ENCODE results near the gene SPPL3.

The SPPL3 gene

DNA sequence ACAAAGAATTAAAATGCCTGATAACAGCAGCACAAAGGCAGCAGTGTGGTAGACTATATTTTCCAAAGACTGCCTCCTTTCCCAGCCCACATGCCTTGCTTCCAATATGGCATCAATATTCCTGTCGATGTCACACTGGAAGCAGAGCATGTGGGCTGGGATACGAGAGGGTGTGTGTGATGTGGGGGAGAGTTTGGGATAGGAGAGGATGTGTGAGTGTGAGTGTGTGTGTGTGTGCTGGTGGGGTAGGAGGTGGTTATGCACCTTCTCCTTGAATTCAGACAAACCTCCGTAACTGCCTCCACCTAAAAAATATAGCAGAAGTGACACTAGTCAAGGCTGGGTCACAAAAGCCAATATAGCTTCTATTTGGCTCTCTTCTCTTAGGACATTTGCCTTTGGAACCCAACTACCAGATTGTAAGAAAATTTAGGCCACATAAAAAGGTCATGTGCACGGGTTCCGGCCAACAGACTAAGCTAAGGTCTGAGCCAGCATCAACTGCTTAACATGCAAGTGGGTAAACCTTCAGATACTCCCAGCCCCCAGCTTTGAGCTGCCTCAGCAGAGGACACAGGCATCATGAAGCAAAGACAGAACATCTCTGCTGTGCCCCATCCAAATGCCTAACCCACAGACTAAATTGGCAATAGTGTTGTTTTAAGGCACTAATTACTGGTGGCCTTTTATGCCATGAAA lies 29.5 kb downstream of the SPPL3 start:
- DNase-seq (ENCODE audit: low read depth in 2 of 2) = no peak

DNA sequence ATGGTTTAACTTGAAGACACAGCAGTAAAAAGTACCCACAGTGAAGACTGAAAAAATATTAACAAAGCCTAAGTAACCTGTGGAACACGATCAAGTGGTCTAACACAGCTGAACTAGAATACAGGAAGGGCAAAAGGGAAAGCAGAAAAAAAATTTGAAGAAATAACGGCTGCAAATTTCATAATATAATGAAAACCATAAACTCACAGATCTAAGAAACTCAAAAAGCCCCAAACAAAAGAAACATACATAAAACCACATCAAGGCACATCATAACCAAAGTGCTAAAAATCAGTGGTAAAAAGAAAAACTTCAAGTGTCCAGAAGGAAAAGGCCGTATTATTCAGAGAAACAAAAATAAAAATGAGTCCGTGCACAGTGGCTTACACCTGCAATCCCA lies 30.9 kb downstream of the SPPL3 start:
- DNase-seq (ENCODE audit: low read depth in 2 of 2) = no peak

DNA sequence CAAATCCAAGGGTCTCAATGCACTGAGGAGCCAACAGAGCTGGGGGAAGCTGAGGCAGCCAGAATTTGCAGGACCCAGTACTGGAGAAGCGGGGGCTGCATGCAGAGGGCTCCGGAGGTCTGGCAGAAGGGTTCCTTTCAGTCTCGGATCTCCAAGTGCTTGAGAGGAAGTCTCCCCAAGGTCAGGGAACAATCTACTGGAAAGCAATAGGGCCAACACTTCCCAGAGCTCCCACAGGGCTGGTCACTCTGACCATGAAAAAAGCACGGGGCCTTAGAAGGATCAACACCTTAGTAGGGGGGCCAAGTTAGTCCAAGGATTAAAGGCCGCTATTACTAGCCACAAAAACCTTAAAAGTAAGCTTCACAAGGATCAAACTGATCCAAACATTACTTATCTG lies 31.7 kb downstream of the SPPL3 start:
- DNase-seq (ENCODE audit: low read depth in 2 of 2) = no peak

DNA sequence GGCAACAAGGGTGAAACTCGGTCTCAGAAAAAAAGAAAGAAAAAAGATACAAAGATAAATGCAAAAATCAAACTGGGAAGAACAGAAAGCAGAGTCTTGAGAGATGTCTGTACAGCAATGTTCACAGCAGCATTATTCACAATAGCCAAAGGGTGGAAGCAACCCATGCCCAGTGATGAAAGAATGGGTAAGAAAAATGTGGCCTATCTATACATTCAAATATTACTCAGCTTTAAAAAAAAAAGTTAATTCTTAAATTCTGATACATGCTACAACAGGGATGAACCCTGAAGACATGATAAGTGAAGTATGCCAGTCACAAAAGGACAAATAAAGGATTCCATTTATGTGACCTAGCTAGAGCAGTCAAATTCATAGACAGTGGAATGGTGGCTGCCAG lies 33.7 kb downstream of the SPPL3 start:
- DNase-seq (ENCODE audit: low read depth in 2 of 2) = no peak

DNA sequence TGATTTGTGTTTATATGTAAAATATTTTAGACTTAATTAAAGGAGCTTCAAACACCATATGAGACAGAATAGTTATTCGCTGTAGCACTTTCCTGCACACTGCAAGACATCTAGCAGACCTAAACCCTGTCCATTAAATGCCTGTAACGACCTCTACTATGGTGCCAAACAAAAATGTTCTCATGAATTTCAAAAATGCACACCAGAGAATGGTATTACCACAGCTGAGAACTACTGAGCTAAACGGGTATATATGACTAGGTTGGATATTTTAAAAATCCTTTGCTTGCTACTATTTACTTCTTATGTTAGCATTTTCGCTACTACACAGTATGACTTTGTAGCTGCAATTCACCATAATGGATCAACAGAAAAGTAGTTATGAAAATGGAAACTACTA lies 34.8 kb downstream of the SPPL3 start:
- DNase-seq (ENCODE audit: low read depth in 2 of 2) = no peak

DNA sequence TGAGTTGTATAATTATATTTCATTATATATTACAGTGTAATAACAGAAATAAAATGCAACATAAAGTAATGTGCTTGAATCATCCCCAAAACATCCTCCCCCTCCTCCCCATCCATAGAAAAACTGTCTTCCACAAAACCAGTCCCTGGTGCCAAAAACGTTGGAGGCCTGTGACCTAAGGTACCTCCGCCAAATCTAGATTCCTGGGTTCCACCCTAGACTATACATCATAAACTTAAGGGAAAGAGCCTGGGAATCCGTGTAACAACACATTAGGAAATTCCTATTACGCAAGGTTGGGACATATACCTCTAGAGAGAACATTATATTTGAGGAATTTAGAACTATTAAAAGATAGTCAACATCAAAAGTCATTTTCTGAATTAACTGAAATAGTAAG lies 38.0 kb downstream of the SPPL3 start:
- no peak for DNase-seq (ENCODE audit: low read depth in 2 of 2)

DNA sequence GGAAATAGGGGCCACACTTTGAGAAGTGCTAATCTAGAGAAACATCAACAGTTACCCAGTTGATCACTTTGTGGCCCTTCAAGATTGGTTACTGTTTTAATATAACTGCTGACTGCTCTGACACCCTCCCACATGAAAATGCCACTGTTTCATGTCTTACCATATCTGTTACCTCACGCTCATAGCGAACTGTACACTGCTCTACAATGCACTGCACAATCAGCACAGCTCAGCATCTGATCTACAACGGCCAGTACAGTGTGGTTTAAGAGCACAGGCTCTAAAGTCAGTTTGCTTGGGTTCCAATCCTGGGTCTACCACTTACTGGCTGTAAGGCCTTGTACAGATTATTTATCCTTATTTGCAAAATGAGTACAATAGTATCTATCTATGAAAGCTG lies 39.1 kb downstream of the SPPL3 start:
- DNase-seq (ENCODE audit: low read depth in 2 of 2) = no peak

DNA sequence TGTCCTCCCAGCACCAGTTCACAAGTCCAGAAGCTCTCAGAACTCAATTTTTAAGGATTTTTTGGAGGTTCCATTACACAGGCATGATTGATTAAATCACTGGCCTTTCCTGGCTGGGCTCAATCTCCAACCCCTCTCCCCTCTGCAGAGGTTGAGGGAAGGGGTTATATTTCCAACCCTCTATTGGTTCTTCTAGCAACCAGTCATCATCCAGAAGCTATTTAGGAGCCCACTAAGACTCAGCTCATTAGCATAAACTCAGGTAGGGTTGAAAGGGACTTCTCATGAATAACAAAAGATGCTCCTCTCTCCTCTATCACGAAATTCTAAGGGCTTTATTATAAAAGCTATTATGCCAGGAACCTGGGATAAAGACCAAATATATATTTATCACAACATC lies 41.5 kb downstream of the SPPL3 start:
- DNase-seq (ENCODE audit: low read depth in 2 of 2) = no peak

DNA sequence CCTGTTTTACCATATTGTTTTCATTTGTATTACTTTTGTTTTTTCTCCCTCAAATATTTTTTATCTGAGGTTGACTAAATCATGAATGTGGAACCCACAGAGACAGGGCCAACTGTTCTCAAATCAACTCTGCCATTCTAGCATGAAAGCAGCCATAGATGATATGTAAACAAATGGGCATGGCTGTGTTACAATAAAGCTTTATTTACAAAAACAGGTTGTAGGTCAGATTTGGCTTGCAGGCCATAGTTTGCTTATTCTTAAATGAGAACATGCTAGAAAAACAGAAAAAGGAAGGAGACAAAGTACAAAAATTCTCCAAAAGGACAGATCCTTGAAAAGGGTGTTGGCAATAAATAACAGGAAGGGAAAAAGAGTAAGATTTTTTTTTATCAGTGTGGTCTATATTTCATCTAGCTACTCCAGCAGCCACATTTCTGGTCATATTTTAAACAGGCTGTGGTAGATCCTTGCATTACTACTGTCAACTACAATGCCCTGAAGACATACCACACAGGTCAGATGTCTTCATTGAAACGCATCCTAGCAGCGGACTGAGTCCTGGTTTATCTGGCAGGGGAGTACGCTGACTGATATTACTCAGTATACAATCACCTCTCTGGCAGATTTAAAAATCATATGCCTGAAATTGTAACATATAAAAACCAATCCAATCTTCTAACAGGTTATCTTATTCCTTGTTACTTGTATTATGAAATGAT lies 42.9 kb downstream of the SPPL3 start:
- DNase-seq (ENCODE audit: low read depth in 2 of 2) = no peak

DNA sequence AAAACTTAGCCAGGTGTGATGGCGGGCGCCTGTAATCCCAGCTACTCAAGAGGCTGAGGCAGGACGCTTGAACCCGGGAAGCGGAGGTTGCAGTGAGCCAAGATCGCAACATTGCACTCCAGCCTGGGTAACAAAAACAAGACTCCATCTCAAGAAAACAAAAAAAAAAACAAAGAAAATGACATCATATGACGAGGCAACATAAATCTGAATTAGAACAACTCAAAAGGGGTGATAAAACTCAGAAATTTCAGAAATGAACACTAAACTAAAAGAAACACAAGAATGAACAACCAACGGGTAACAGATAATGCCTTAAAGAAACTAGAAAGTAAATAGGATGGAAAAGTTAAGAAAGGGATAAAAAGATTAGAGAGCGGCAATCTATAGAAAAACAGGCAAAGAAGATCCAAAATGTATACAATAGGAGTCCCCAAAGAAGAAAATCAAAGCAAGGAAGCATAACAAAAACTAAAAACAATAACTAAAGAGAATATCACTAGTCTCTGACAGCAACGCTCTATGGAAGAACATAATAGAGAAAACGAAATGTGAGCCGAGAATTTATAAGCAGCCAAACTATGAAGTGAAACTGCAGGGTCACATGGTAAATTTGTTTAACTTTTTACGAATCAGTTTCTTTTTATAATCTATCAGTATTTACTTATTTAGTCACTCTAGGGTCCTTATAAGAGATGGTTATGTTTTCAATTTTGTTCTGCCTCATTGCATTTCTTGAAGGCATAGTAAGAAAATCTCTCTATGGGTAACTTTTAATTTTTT lies 45.7 kb downstream of the SPPL3 start:
- no peak for DNase-seq (ENCODE audit: low read depth in 2 of 2)

DNA sequence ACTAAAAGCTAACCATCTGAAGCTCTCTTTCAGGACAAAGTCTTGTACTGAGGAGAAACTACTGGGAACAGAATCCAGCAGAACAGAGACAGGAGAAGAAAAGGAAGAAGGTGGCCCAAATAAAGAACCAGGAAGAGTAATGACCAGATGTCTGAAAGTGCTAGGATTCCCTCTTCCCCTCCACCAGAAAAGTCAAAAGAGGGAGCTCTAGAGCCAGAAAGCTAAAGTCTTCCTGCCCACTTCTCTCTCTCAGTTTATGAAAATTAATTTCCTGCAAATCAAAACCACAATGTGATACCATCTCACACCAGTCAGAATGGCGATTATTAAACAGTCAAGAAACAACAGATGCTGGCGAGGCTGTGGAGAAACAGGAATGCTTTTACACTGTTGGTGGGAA lies 47.2 kb downstream of the SPPL3 start:
- no peak for DNase-seq (ENCODE audit: low read depth in 2 of 2)

DNA sequence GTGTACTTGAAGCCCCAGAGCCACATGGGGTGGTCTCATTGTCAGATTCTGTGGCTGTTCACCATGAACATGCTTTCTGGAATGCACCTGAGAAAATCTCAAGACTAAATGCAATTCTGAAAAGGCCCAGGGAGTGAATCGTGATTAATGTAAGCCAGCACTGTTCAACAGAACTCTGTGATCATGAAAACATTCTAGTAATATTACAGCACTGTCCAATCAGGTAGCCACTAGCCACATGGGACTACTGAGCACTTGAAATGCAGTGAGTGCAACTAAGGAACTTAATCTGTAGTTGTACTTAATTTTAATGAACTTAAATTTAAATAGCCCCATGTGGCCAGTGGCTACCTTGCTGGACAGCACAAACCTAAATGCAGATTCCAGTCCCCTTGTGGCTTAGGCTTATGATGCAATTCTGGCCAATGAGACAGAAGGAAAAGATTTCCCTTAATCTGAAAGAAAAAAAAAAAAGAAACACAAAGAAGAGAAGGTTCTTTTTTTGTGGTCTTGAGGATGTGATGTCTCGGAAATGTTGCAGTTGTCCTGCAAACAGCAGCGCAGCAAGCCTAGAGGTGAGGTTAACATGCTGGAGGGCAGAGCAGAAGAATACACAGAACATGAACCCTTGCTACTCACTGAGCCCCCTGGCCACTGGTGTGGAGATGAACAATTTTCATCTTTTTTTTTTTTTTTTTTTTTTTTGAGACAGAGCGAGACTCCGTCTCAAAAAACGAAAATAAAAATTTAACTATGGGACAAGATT lies 48.2 kb downstream of the SPPL3 start:
- no peak for DNase-seq (ENCODE audit: low read depth in 2 of 2)

DNA sequence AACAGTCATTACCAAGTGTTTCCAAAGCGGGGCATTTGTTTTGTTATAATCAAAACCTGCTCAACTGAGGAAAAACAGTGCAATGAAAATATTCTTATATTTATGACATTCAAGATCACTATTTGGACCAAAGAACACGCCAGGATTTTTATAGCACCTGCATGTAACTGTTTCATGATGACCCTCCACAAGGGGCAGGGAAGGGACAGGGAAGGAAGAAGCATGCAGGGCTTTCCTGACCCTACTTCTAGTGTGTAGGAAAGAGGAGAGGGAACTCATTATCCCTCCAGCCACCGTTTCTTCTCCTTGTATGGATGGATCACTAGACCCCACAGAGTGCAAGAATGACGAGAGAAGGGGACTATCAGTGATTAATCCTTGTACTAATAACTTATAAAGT lies 49.4 kb downstream of the SPPL3 start:
- DNase-seq (ENCODE audit: low read depth in 2 of 2) = no peak

DNA sequence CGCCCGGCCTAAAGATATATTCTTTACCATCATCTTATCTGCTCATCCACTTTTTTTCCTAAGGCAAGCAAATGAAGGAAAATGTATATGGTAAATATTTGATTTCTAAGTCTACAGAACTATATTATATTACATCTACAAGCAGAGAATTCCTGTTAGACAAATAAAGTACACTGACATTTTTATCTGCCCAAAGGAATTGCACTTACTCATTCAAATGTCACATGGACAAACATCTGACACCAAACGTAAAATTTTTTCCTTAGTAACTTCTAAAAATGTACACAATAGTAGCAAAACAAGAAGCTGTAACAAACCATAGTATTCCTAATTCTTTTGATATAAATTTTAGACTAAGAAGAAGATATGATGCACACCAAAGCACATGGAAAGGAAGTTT lies 51.0 kb downstream of the SPPL3 start:
- DNase-seq (ENCODE audit: low read depth in 2 of 2) = no peak

DNA sequence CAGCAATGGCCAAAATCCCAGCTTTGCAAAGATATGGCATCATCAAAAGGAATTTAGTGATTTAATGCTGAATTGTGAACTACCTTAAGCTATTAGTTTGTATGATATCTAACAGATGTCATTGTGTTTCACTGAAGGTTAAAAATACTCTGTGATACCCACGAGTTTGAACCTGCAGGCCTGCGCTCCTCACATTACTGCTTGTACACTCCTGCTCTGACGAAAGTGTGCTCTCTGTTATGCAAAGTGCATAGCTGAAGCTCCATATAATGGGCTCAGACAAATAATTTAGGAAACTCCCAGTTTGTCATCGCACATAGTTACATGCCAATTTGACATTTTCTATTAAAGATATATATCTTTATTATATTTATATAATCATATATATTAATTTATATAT lies 52.2 kb downstream of the SPPL3 start:
- no peak for DNase-seq (ENCODE audit: low read depth in 2 of 2)

DNA sequence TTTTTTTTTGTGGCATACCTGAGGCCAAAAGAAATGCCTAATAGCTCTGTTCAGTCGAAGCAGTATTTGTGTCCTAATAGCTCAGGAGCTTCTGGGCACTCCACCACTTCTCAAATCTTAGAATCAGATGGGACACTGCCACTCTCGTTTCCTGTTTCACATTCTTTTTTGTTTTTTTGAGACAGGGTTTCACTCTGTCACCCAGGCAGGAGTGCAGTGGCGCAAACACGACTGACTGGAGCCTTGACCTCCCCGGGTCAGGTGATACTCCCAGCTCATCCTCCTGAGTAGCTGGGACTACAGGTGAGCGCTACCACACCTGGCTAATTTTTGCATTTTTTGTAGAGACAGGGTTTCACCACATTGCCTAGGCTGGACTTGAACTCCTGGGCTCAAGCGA lies 52.7 kb downstream of the SPPL3 start:
- no peak for DNase-seq (ENCODE audit: low read depth in 2 of 2)

DNA sequence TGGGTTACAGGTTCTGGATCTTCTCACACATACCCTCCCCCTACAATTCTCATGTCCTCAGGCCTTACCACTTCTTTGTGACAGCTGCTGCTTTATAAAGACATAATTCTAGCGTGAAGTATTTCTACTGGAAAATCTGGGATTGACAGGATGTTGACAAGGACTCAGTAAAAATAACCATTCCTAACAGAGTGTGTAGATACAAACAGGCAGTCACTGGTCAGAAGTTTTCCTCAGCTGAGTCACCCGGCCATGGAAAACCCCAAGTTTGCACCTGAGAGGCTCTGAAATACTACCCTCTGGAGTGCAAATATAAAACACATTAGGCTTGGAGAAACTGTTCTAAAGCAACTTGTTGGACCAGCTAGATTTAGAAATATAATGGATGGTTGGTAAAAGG lies 54.4 kb downstream of the SPPL3 start:
- DNase-seq (ENCODE audit: low read depth in 2 of 2) = no peak

DNA sequence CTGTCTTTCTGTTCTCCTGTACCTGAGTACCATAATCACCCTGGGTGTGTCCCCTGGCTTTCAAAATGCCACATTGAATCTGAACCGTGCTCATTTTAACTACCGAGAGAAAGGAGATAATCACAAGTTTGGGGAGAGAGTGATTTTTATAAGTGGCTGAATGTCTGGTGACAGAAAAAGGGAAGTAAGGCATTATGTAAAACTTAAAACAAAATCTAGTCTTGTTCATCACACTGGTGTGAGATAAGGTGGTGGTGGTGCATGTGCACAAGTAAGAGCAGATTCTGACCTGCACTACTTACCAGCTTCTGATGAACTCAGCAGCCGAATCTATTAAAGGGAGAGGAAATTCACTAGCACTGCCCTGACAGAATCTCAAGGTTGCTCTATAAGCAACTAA lies 56.3 kb downstream of the SPPL3 start:
- DNase-seq (ENCODE audit: low read depth in 2 of 2) = no peak

DNA sequence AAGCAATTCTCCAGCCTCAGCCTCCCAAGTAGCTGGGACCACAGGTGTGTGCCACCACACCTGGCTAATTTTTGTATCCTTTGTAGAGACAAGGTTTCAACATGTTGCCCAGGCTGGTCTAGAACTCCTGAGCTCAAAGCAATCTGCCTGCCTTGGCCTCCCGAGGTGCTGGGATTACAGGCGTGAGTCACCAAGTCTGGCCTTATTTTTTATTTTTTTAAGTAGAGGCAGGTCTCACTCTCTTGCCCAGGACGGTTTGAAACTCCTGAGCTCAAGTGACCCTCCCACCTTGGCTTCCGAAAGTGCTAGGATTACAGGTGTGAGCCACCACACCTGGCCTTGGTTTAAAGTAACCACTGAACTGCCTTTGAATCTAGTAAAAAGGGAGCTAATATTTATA lies 56.8 kb downstream of the SPPL3 start:
- DNase-seq (ENCODE audit: low read depth in 2 of 2) = no peak

DNA sequence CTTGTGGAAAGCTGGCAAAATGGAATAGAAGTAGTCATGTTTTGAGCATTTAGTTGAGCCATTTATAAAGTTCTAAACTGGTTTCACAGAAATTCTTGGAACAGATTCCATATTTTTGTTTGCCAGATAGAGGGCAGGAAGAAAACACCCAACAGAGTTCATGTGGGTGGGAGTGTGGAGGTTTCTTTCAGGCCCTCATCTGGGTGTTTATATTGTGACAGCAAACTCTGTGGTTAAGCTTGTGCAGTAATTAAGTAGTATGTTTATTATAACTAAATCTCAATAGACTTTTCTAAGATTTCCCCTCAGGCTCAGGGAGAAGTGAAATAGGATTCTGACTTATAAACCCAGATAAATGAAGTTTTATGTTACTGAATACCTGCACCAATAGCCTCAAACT lies 57.4 kb downstream of the SPPL3 start:
- no peak for DNase-seq (ENCODE audit: low read depth in 2 of 2)

DNA sequence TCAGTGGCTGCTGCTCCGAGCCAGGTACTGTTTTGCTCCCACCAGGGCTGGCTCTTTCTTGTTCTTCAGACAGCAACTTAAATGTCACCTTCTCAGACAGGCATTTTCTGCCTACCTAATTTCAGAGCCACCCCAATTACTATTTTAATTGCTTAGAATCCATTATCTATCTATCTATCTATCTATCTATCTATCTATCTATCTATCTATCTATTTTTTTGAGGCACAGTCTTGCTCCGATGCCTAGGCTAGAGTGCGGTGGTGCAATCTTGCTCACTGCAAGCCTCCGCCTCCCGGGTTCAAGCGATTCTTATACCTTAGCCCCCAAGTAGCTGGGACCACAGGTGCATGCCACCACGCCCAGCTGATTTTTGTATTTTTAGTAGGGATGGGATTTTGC lies 58.5 kb downstream of the SPPL3 start:
- DNase-seq (ENCODE audit: low read depth in 2 of 2) = no peak

DNA sequence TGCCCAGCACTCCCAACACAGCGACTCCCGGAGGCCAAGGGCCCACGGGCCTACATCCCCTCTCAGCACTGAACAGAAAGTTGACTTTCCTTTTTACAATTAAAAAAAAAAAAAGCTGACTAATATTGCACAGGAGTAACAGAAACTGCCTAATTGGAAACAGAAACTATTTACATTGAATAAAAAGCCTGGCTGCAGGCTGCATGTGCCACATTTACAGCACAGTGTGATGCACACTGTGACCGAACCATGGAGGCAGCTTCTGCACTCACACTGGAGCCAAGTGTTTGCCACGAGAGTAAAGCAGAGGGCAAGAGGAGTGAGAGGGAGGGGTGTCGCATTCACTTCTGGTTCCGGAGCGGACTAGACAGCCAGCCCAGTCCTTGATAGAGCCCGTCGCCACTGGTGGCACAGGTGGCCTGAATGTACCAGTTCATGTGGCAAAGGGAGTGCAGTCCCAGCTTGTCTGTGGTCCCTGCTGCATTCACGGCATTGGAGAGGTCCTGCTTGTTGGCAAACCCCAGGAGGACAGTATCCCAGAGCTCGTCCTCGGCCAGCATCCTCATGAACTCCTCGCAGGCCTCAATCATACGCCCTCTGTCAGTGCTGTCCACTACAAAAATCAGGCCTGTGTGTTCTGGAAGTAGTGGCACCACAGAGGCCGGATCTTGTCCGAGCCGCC lies 59.2 kb downstream of the SPPL3 start:
- DNase-seq (ENCODE audit: low read depth in 2 of 2) = no peak

Data from stimulated activated CD4-positive, alpha-beta T cell treated with anti-CD3 and anti-CD28 coated beads, Interleukin-1b, Interleukin-23, amount 100 ng/mL, for 1 hour (primary cell).